Left ventricle myocardium superior (tissue), 1 donor: Measurements from ENCODE around the gene ZNF423. TPM values are rescaled to one million over a fixed set of nuclear protein-coding genes. Genes with fewer than 3 reads are reported as not detected.
"Not testable (repeated sequence)": the region's sequence is repeated elsewhere in the genome, so short reads cannot be mapped to it uniquely, and the experiment has no call there.

Experiments used
- ATAC-seq: fragments of 200-7000 bp; cut with Tn5 transposase; one replicate; pipeline ENCODE4 v1.9.1; 2020; ENCODE audit warnings: mild to moderate bottlenecking, moderate library complexity
- DNase-seq: peaks from one replicate; pipeline ENCODE4 v3.0.0-alpha.2; 2020
- intact Hi-C: fragments of 100-400 bp; cut with micrococcal nuclease; formaldehyde crosslinking; loops from one replicate; pipeline ENCODE4 v1.11.0; 2022
- total RNA-seq: library from RNA; stranded (reverse); fragmentation: NEBNext Ultra II Directional; extraction: Animal tissue kit (Norgen Biotek cat#: 25700); gene quantifications from one replicate; pipeline ENCODE4 v1.2.1, GENCODE V29; 2021
- donor health status: DM: no; HTN: yes; CAD: no; lungs with severe emphysema.

The ZNF423 gene
- total RNA-seq, 1 donor from 2014 or later, result 7.8 TPM

DNA sequence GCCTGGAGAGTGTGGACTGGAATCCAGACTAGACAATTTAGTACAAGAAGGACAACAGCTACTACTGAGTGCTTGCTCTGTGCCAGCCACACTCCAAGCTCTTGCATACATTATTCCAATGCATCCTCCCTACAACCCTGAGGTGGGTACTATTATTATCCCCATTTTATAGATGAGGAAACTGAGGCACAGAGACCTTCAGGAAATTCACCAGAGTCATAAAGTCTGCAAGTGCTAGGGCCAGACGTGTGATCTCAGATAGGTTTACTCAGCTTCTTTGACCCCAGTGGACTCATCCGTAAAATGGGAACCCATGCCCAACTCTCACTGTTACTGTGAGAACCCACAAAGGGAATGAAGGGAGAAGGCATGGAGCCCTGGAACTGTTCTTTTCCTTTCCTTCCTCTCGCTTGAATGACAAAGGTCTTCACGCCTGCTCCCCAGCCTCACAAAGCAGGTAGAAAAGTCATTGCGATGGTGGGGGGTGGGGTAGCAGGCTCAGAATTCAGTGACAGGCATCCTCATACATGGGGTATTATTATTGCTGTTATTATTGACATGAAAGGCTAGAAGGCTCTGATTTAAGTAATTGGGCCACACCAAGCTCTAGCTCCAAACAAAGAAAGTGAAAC lies 160.0 kb downstream of the ZNF423 start:
- DNase-seq (no peak), ATAC-seq (no peak)
- intact Hi-C loops, result no loop called here

DNA sequence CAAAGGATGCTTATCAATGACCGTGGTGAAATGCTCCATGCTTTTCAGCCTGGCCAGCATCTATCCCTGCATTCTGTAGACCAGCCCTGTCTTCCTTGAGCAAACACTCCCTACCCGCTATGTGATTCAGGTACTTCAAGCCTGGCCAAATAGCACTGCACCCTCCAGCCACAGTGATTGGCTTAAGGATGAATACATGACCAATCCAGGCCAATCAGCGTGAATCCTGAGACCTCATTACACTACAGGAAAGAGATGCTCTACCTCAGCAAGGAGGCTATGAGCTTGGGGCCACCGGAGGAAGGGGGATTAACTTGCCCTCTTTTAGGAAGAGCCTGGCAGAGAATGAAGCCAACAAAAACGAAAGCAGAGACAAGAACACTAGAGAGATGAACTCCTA lies 162.5 kb downstream of the ZNF423 start:
- DNase-seq (no peak), ATAC-seq (no peak)
- intact Hi-C loops, result no loop called here

DNA sequence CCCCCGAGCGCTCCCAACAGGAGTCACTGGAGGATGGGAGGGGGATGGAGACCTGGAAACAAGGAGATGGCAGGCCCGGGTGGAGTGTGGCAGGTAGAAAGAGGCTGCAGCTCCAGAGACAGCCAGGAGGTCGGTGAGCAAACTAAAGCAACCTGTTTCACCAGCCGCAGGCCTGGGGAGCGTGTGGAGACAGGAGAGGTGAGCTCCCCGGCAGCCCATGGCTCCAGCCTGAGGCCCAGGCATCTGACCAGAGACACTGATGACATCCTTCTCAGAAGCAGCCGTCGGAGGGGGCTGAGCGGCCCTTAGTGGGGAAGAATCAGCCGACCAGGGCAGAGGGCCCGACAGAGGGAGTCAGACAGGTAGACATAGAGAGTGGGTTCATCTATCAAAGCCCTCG lies 165.1 kb downstream of the ZNF423 start:
- DNase-seq (no peak), ATAC-seq (no peak)
- intact Hi-C loops, result no loop called here

DNA sequence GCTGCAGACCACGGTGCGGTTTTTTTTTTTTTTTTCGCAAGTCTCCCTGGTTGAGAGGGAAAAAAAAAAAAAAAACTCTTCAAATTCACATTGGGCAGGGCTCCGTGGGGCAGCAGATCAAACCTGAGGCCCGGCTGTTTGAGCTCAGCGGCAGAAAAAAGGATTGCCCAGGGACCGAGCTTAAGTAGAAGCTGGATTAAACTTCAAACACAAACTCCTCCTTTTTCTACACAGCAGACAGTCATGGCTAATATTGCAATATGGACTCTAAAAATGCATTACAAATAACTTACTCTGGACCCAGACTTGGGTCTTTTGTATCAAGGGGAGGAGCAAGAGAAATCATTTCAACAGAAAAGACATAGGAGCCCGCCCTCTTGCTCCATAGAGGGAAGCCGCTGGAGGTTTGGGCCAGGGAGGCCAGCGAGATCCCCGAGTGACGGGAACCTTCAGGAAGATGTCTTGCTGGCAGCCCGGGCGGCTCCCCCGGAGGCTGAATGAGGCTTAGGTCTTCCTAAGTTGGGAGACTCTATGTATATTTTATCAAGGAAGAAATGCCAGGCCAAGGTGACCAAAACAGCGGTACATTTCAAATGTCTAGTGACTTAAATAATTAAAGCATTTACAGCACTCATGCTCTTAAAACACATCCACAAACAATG lies 167.7 kb downstream of the ZNF423 start:
- intact Hi-C loops, result no loop called here
- ATAC-seq, result no peak
- no peak for DNase-seq

- ATAC-seq (no peak), DNase-seq (no peak)
- intact Hi-C loops, result no loop called here
Observed at GRCh38 chr16:49687476-49688002, 168.4 kb downstream of the ZNF423 start.

DNA sequence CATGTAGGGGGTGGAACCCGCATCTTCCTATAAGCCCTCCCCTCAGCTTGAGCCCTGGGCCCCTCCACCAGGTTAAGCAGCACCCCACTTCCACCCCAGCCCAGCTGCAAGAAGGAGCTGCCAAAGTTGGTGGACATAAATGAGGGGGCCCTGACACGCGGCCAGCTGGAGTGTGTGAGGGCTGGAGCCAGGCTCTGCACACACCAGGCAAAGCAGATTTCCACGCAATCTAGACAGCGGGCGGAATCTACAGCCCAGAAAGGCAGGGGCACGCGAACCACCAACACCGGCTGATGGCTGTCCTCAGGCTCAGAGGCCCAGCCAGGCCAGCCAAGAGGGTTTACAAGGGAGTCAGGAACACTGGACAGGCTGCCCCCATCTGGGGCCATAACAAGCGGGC lies 171.2 kb downstream of the ZNF423 start:
- ATAC-seq (no peak), DNase-seq (no peak)
- intact Hi-C loops, result no loop called here

DNA sequence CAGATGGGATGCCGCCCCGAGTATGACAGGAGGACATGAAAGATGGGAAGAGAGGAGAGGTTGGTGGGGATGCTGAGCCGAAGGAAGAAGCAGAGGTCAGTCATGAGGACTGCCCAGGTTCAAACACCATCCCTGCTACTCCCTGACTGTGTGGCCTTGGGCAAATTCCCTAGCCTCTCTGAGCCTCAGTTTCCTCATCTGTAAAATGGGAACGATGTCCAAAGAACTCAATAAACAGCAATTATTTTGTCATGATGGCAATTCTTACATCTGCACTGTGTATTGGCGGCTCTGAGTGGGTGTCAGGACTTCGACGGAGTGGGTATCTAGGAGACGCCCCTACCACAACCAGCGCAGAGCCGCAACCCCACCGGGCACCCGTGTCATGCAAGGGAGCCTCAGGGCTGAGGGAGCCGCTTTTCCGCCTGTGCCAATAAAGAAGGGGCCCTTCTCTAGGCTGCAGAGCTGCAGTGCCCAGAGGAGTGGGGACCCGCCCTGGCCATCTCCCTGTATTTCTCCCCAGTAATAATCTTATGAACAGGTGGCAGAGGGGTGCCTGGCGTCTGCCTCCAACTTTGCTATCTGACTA lies 173.2 kb downstream of the ZNF423 start:
- ATAC-seq (no peak), DNase-seq (no peak)
- intact Hi-C loops, result no loop called here

DNA sequence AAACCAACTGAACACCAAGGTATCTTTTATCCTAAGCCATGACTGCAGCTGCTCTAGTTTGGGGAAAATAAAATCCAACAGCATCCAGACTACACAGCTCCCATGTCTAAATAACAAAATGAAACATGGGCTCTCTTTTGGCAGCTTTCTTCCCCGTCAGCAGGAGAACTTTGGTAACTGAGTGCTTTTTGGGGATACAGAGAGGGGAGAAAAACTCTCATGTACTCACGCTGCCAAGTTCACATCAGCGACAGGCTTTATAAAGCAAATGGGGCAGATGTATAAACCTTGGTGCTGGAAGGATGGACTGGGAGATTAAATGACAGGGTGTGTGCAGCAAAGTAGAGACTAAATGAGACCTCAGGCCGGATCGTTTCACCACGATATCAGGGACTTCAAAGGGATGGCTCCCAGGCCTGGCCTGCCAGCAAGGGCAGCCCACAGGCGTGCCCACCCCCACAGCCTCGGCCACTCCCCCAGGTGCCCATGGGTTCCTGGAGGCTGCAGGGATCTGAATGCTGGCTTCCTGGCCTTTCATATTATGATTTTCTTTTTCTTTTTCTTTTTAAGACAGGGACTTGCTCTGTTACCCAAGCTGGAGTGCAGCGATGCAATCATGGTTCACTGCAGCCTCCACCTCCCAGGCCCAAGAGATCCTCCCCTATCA lies 174.6 kb downstream of the ZNF423 start:
- DNase-seq (no peak), ATAC-seq (no peak)
- intact Hi-C loops, result no loop called here

GRCh38 chr16:49679095-49679494 lies 176.8 kb downstream of the ZNF423 start:
- ATAC-seq, result no peak
- DNase-seq, result no peak
- intact Hi-C loops, result no loop called here

DNA sequence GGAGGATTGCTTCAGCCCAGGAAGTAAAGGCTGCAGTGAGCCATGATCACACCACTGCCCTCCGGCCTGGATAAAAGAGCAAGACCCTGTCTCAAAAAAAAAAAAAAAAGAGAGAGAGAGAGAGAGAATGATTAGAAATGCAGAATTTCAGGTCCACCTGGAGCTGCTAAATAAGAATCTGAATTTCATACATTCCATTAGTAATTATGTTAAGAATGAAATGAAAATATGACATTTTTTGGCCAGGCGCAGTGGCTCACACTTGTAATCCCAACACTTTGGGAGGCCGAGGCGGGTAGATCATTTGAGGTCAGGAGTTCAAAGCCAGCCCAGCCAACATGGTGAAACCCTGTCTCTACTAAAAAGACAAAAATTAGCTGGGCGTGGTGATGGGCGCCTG lies 178.3 kb downstream of the ZNF423 start:
- intact Hi-C loops, ATAC-seq, DNase-seq: not testable (repeated sequence)

DNA sequence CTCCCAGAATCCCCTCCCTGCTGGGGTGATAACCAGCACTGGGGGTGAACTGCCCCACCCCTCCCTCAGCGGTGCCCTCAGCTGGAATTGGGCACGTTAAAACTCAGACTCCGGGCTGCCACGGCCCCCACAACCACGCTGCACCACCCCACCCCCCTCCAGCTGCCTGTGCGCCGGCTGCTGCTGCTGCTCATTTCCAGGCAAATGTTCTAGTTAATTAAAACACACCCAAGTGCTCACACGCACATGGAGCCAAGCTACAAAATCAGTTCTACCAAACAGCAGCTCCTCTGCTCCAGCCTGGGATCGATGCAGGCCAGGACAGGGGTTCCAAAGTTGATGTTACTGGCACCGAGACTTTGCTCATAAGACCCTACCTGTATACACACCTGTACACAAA lies 180.5 kb downstream of the ZNF423 start:
- intact Hi-C loops, result no loop called here
- ATAC-seq (no peak), DNase-seq (no peak)

DNA sequence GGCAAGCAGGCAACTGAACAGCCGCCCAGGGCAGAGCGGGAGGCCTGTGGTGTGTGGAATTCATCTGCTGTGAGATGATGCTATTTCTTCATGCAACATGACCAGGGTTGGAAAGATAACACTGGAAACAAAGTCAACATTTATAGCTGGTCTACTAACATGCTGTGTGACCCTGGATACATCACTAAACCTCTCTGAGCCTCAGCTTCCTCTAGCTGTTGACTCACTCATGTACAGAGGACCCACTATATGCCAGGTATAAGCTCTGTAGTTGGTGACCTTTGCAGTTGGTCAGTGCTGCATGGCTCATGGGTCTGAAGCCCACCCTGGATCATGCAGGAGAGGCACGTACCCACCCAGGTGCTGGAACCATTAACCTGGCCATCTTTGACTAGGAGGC lies 180.9 kb downstream of the ZNF423 start:
- intact Hi-C loops, result no loop called here
- no peak for DNase-seq
- no peak for ATAC-seq

DNA sequence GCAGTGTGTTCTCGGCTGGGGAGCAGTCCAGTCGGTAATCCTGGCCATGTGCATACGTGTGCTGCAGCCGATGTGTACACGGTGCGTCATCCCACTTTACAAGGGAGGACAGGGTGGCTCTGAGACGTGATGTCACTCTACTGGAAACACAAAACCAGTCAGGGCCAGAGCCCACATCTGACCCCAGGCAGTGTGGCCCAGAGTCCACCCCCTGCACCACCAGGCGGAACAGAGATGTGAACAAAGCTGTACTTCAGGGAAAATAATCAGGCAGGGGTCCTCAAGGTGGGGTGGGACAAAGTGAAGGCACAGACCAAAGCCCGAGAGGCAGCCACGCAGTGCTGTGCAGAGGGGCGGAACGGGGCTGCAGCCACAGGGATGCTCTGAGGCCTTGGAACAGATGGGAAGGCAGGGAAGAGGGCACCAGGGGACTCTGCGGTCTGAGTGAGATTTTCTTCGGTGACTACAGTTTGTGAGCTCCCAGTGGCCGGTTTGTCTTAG lies 181.5 kb downstream of the ZNF423 start:
- ATAC-seq (peak; percentile 29), DNase-seq (no peak)
- intact Hi-C loops, result no loop called here

- ATAC-seq, result no peak
- DNase-seq, result no peak
- intact Hi-C loops, result no loop called here
Observed at GRCh38 chr16:49673442-49673841, 182.5 kb downstream of the ZNF423 start.

DNA sequence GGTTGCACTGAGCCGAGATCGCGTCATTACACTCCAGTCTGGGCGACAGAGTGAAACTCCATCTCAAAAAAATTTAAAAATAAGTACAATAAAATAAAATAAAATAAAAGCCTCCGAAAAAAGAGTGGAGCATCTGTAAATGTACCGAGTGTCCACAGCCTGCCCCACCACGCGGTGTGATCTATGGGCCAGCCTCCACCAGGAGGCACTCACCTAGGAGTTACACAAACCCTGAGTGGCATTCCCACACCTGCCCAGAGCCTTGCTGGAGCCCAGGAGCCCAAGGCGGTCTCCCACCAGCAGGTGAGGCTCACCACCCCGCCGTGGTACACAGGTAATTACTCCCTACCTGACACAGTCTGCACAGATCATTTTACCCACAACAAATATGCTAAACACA lies 183.2 kb downstream of the ZNF423 start:
- intact Hi-C loops, result no loop called here
- DNase-seq (no peak), ATAC-seq (no peak)

DNA sequence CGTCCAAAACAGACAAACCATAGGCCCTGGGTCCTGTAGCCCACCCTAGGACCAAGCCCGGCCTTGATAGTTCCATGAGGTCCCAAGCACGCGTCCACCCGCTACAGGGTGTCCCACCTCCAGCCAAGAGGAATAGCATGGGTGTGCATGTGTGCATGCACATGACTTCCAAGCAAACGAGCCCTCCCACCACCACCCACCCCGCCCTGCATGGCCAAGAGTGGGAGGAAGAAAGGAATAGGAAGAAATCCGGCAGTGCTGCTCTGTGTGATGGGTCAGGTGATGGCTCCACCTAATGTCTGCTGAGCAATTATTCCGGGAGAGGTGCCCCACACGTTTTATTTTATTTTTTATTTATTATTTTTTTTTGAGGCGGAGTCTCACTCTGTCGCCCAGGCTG lies 184.6 kb downstream of the ZNF423 start:
- ATAC-seq, result no peak
- DNase-seq, result peak; percentile 14
- intact Hi-C loops, result no loop called here

DNA sequence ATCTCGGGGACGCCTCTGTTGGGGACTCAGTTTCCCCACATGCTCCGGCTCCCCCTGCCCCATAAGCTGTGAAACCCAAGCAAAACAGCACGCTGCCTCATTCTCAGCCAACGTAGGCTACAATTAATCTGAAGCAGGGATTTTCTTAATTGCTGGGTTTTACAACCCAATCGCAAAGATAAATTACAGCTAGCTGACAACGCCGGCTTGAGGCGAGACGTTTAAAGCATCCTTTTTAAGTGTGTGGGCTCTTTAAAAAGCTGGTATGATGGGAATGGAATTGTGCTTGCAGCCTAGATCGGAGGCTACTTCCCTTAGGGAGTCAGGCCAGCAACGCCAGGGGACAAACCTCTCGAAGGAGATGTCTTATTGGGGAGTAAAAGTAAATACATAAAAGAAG lies 185.3 kb downstream of the ZNF423 start:
- DNase-seq (no peak), ATAC-seq (no peak)
- intact Hi-C loops, result no loop called here

DNA sequence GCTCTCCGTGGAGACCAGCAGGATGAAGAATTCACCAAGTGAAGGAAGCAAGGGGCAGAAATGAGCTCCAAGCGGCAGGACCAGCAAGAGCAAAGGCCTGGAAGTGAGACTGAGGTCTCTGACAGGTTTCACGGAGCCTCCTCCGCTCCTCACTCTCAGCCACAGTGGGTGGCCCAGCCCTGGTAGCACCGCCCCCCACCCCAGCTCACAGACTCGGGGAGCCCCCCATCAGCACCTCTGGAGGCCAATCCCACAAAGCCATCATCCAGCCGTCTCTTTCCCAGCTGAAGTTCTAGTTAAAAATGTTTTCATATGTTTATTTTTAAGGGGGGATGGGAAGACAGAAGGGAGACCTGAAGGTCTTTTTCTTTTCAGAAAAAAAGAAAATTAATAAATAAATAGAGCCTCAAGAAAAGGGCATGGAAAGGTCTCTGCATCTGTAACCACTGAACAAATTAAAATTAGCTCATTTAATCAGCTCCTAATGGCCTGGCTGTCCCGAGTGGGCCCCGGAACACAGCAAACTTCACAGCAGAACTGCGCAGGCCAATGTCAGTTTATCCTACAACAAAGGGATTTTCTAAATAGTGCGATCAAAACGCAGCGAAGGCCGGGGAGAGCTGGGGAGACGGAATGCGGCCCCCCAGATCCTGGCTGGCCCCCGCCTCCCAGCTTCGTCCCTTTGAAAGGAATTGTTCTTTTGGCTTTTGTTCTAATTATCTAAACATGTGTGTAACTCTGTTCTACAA lies 190.3 kb downstream of the ZNF423 start:
- DNase-seq (no peak), ATAC-seq (no peak)
- intact Hi-C loops, result no loop called here
